Measurements from ENCODE around the gene SENP1. TPM values are rescaled to one million over a fixed set of nuclear protein-coding genes. Genes with fewer than 3 reads are reported as not detected.

The SENP1 gene
- total RNA-seq, 1 experiment from 2014 or later: 23.0 TPM

DNA sequence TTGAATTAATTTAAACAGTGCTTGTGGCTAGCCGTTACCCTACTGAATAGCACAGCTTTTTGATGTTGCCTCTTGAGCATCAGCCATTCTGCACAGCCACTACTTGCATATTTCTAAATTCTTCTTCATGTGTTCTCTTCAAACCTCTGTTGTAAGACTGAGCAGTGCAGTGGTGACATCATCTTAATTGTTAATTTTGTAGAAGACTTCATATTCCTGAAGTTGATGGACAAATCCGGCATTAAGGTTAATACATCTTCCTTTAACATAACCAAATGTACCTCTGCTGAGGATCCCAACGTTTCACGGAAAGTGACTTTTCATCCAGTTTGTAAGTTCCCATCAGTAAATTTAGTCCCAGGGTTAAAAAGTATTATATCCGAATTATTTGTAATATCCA, 25.6 kb downstream of the SENP1 start:
- H3F3A ChIP-seq (ENCODE audit: insufficient read depth, low read depth): 0 out of 2 replicates have a peak, but pooled peaks cover 3% of the 10 kb centered on the region
- peaks cover 12% of the 10 kb centered on the region for H3K4me1 ChIP-seq (replicated peaks; ENCODE audit: insufficient read depth)
- H3K4me2 ChIP-seq: no peak overlapping the region
- peaks cover 4% of the 10 kb centered on the region; the same call in 1 of the 2 replicates for H4K20me1 ChIP-seq (ENCODE audit: insufficient read depth)
- no peaks in the 10 kb centered on the region for H3K9me2 ChIP-seq (ENCODE audit: insufficient read depth)
- peaks cover 6% of the 10 kb centered on the region; the same call in 1 of the 2 replicates for H3K9me3 ChIP-seq (ENCODE audit: insufficient read depth, low read depth)
- H2AFZ ChIP-seq: no peak overlapping the region
- H3K79me2 ChIP-seq (ENCODE audit: low read depth): 0 out of 2 replicates have a peak, but pooled peaks cover 3% of the 10 kb centered on the region
- peaks cover 12% of the 10 kb centered on the region for H3K36me3 ChIP-seq (ENCODE audit: low read depth)
- DNase-seq: no peak
- intact Hi-C loops (cut with micrococcal nuclease; ENCODE audit: unreplicated experiment): loop anchor here (5.0 kb wide), 2 partner anchors 87 to 537 kb away; no protein-coding TSS in a partner anchor
- BruUV-seq (replicated peaks): no TSS peak
- H3K27ac ChIP-seq: no peak overlapping the region
- POLR2A ChIA-PET (ENCODE audit: unreplicated experiment): no interaction called here
- no peak overlapping the region for H3K4me3 ChIP-seq
- H3K27me3 ChIP-seq (ENCODE audit: insufficient read depth, low read depth): no peaks in the 10 kb centered on the region
- CTCF ChIA-PET: no interaction called here
- TF ChIP-seq CTCF (conservative IDR thresholded peaks at IDR 0.05) (no peak), EZH2 (IDR thresholded peaks at IDR 0.05; ENCODE audit: low read depth) (no peak)

DNA sequence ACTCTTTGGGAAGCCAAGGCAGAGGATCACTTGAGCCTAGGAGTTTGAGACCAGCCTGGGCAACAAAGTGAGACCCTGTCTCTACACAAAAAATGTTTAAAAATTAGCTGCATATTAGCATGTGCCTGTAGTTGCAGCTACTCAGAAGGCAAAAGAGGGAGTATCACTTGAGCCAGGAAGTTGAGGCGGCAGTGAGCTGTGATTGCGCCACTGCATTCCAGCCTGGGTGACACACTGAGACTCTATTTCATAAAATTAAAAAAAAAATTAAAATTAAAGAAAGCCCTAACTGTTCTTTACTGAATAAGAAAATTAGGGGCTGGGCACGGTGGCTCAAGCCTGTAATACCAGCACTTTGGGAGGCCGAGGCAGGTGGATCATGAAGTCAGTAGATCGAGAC, 27.0 kb downstream of the SENP1 start:
- TF ChIP-seq CTCF (conservative IDR thresholded peaks at IDR 0.05) (no peak), EZH2 (IDR thresholded peaks at IDR 0.05; ENCODE audit: low read depth) (no peak)
- Histone ChIP-seq H4K20me1 (ENCODE audit: insufficient read depth) (peaks cover 4% of the 10 kb centered on the region; the same call in 1 of the 2 replicates), H2AFZ (no peak overlapping the region), H3F3A (ENCODE audit: insufficient read depth, low read depth) (0 out of 2 replicates have a peak, but pooled peaks cover 3% of the 10 kb centered on the region), H3K4me3 (no peak overlapping the region), H3K4me2 (peak overlapping the region; percentile 27; the same call in 1 of the 2 replicates), H3K9me2 (ENCODE audit: insufficient read depth) (no peaks in the 10 kb centered on the region), H3K36me3 (ENCODE audit: low read depth) (peaks cover 16% of the 10 kb centered on the region), H3K27ac (peak overlapping the region; percentile 24; the same call in 1 of the 2 replicates), H3K27me3 (ENCODE audit: insufficient read depth, low read depth) (no peaks in the 10 kb centered on the region), H3K79me2 (ENCODE audit: low read depth) (0 out of 2 replicates have a peak, but pooled peaks cover 3% of the 10 kb centered on the region), H3K9me3 (ENCODE audit: insufficient read depth, low read depth) (peaks cover 6% of the 10 kb centered on the region; the same call in 1 of the 2 replicates), H3K4me1 (replicated peaks; ENCODE audit: insufficient read depth) (peaks cover 12% of the 10 kb centered on the region)
- POLR2A ChIA-PET (ENCODE audit: unreplicated experiment): no interaction called here
- intact Hi-C loops (cut with micrococcal nuclease; ENCODE audit: unreplicated experiment): no loop called here
- DNase-seq: peak; percentile 39 to 40
- no TSS peak for BruUV-seq (replicated peaks)
- CTCF ChIA-PET: no interaction called here

GRCh38 chr12:48077111-48077510, 28.8 kb downstream of the SENP1 start:
- Histone ChIP-seq H3K4me1 (replicated peaks; ENCODE audit: insufficient read depth) (peaks cover 12% of the 10 kb centered on the region), H4K20me1 (ENCODE audit: insufficient read depth) (no peaks in the 10 kb centered on the region), H3K27me3 (ENCODE audit: insufficient read depth, low read depth) (no peaks in the 10 kb centered on the region), H3K4me2 (no peak overlapping the region), H3F3A (ENCODE audit: insufficient read depth, low read depth) (0 out of 2 replicates have a peak, but pooled peaks cover 3% of the 10 kb centered on the region), H3K9me3 (ENCODE audit: insufficient read depth, low read depth) (peaks cover 6% of the 10 kb centered on the region; the same call in 1 of the 2 replicates), H3K36me3 (ENCODE audit: low read depth) (peaks cover 19% of the 10 kb centered on the region), H3K4me3 (no peak overlapping the region), H3K9me2 (ENCODE audit: insufficient read depth) (no peaks in the 10 kb centered on the region), H3K27ac (no peak overlapping the region), H2AFZ (no peak overlapping the region), H3K79me2 (ENCODE audit: low read depth) (0 out of 2 replicates have a peak, but pooled peaks cover 3% of the 10 kb centered on the region)
- POLR2A ChIA-PET (ENCODE audit: unreplicated experiment): interaction anchor here (0.6 kb wide), 1 partner anchor 123 kb away, joined by 3 read pairs; no protein-coding TSS in a partner anchor
- no peak for DNase-seq
- CTCF ChIA-PET: no interaction called here
- no peak for TF ChIP-seq EZH2 (IDR thresholded peaks at IDR 0.05; ENCODE audit: low read depth)
- TF ChIP-seq CTCF (conservative IDR thresholded peaks at IDR 0.05): no peak
- intact Hi-C loops (cut with micrococcal nuclease; ENCODE audit: unreplicated experiment): no loop called here
- no TSS peak for BruUV-seq (replicated peaks)
